ENCODE data around the gene ITPRID1. TPM values are rescaled to one million over a fixed set of nuclear protein-coding genes. Genes with fewer than 3 reads are reported as not detected.

ITPRID1 gene
- polyA plus RNA-seq, 3 donors = not detected

DNA sequence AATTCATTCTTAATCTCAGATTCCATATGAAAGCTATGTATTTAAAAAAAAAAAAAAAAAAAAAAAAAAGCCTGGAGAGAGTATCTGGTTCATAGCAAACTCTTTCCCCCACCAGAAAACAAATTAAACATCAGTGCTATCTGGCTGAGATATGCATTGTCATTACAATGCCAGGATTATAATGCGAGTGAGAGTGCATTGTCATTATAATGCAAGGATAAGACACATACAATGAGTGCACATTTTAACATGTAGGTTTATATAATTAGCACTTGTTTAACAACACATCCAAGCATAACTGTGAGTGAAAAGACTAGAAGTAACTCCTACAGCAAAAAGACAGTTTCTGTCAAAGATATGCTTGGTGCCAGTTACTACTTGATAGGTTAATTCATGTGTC lies 48.1 kb downstream of the ITPRID1 start:
- no peak overlapping the region for H3K9ac ChIP-seq (ENCODE audit: insufficient read depth, low read length, poor library complexity, severe bottlenecking)
- no peaks in the 10 kb centered on the region for H3K36me3 Mint-ChIP-seq
- no peaks in the 10 kb centered on the region for H3K36me3 ChIP-seq (replicated peaks in 1 of 2; ENCODE audit: control insufficient read depth in 1 of 2, insufficient read depth in 2 of 2, low read length in 2 of 2)
- no peaks in the 10 kb centered on the region for H4K20me1 ChIP-seq (ENCODE audit: insufficient read depth, low read length)
- no peak for DNase-seq
- no peak overlapping the region for H3K27ac ChIP-seq (ENCODE audit: low read depth in 1 of 2, low read length in 2 of 2)
- no peak overlapping the region for H3K27ac Mint-ChIP-seq
- H3K4me3 ChIP-seq (replicated peaks in 1 of 3; ENCODE audit: low read depth in 2 of 3, low read length in 3 of 3) = no peak overlapping the region
- no peaks in the 10 kb centered on the region for H3K4me1 Mint-ChIP-seq
- intact Hi-C loops (cut with micrococcal nuclease) = no loop called here
- WGBS (ENCODE audit: insufficient coverage) = no CpG with 5 or more reads among the region's 1 CpG
- no peaks in the 10 kb centered on the region for H3K4me1 ChIP-seq (ENCODE audit: control insufficient read depth in 1 of 2, insufficient read depth in 2 of 2, low read length in 2 of 2)
- H3K27me3 ChIP-seq (ENCODE audit: control insufficient read depth in 2 of 2, insufficient read depth in 2 of 2, low read length in 2 of 2) = no peaks in the 10 kb centered on the region
- TF ChIP-seq, protein P1, sequence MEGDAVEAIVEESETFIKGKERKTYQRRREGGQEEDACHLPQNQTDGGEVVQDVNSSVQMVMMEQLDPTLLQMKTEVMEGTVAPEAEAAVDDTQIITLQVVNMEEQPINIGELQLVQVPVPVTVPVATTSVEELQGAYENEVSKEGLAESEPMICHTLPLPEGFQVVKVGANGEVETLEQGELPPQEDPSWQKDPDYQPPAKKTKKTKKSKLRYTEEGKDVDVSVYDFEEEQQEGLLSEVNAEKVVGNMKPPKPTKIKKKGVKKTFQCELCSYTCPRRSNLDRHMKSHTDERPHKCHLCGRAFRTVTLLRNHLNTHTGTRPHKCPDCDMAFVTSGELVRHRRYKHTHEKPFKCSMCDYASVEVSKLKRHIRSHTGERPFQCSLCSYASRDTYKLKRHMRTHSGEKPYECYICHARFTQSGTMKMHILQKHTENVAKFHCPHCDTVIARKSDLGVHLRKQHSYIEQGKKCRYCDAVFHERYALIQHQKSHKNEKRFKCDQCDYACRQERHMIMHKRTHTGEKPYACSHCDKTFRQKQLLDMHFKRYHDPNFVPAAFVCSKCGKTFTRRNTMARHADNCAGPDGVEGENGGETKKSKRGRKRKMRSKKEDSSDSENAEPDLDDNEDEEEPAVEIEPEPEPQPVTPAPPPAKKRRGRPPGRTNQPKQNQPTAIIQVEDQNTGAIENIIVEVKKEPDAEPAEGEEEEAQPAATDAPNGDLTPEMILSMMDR (IDR thresholded peaks at IDR 0.05) = no peak
- no peaks in the 10 kb centered on the region for H3K9me3 ChIP-seq (replicated peaks in 1 of 2; ENCODE audit: control insufficient read depth in 1 of 2, insufficient read depth in 1 of 2, low read length in 2 of 2)
- no peak overlapping the region for H3K4me2 ChIP-seq (replicated peaks; ENCODE audit: extremely low read depth, low read length, poor library complexity, severe bottlenecking)
- no peaks in the 10 kb centered on the region for H3K79me2 ChIP-seq (ENCODE audit: insufficient read depth, low read length)
- H2AFZ ChIP-seq (ENCODE audit: insufficient read depth, low read depth, low read length, poor library complexity, severe bottlenecking) = no peak overlapping the region
- H3K27me3 Mint-ChIP-seq (ENCODE audit: low read depth in 3 of 3) = peaks cover 0 to 2% (median 0%) of the 10 kb centered on the region in 3 donors
- no peak overlapping the region for H3K4me3 Mint-ChIP-seq
- peaks cover 0 to 4% (median 0%) of the 10 kb centered on the region in 7 donors for H3K9me3 Mint-ChIP-seq

DNA sequence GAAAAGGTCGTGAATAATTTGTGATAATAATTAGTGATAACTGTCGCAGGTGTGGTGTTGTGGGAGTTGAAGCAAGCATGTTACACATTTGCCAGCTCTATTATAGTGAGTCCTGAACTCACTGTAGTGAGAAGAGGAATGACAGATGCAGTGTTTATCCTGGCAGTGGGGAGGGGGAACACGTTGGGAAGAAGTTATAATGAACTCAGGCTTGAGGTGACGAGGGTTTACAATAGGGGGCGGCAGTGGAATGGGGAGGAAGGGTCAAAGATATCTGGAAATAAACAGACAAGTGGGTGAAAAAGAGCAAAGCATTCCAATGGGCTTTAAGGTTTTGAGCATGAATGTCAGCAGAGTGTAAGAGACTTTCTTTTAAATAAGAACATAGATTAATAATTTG lies 49.6 kb downstream of the ITPRID1 start:
- Histone ChIP-seq H3K36me3 (replicated peaks in 1 of 2; ENCODE audit: control insufficient read depth in 1 of 2, insufficient read depth in 2 of 2, low read length in 2 of 2) (no peaks in the 10 kb centered on the region), H3K79me2 (ENCODE audit: insufficient read depth, low read length) (no peaks in the 10 kb centered on the region), H3K9ac (ENCODE audit: insufficient read depth, low read length, poor library complexity, severe bottlenecking) (no peak overlapping the region), H3K27ac (ENCODE audit: low read depth in 1 of 2, low read length in 2 of 2) (no peak overlapping the region), H3K9me3 (replicated peaks in 1 of 2; ENCODE audit: control insufficient read depth in 1 of 2, insufficient read depth in 1 of 2, low read length in 2 of 2) (no peaks in the 10 kb centered on the region), H2AFZ (ENCODE audit: insufficient read depth, low read depth, low read length, poor library complexity, severe bottlenecking) (no peak overlapping the region), H3K4me2 (replicated peaks; ENCODE audit: extremely low read depth, low read length, poor library complexity, severe bottlenecking) (no peak overlapping the region), H3K4me1 (ENCODE audit: control insufficient read depth in 1 of 2, insufficient read depth in 2 of 2, low read length in 2 of 2) (no peaks in the 10 kb centered on the region), H3K4me3 (replicated peaks in 1 of 3; ENCODE audit: low read depth in 2 of 3, low read length in 3 of 3) (no peak overlapping the region), H3K27me3 (ENCODE audit: control insufficient read depth in 2 of 2, insufficient read depth in 2 of 2, low read length in 2 of 2) (no peaks in the 10 kb centered on the region), H4K20me1 (ENCODE audit: insufficient read depth, low read length) (no peaks in the 10 kb centered on the region)
- H3K4me3 Mint-ChIP-seq = no peak overlapping the region
- H3K4me1 Mint-ChIP-seq = no peaks in the 10 kb centered on the region
- no peak for DNase-seq
- H3K36me3 Mint-ChIP-seq = no peaks in the 10 kb centered on the region
- peaks cover 0 to 2% (median 0%) of the 10 kb centered on the region in 7 donors for H3K9me3 Mint-ChIP-seq
- no peak overlapping the region for H3K27ac Mint-ChIP-seq
- intact Hi-C loops (cut with micrococcal nuclease) = no loop called here
- WGBS (ENCODE audit: insufficient coverage) = 61% methylated on average over 5 of the region's 5 CpGs
- H3K27me3 Mint-ChIP-seq (ENCODE audit: low read depth in 3 of 3) = peaks cover 0 to 2% (median 0%) of the 10 kb centered on the region in 3 donors
- TF ChIP-seq, protein P1 (IDR thresholded peaks at IDR 0.05) = no peak
